22Rv1 (cell line): Measurements from ENCODE around the gene KRT86.

Source experiments
- H3K27ac ChIP-seq: fragments of 450-650 bp; 2 replicates; pipeline ENCODE4 v1.5.1; 2017
- CTCF ChIP-seq: fragments of 450-650 bp; IDR thresholded peaks from 2 replicates; pipeline ENCODE4 v1.5.1; 2017; ENCODE audit warnings: mild to moderate bottlenecking
- ZFX ChIP-seq: fragments of 450-650 bp; IDR thresholded peaks from 2 replicates; pipeline ENCODE4 v1.6.1; 2017; ENCODE audit warnings: antibody characterized with exemption, borderline replicate concordance

KRT86 gene

GRCh38 chr12:52306731-52307130 lies 32.3 kb downstream of the KRT86 start:
- H3K27ac ChIP-seq: no peak overlapping the region
- no peak for TF ChIP-seq ZFX
- no peak for TF ChIP-seq CTCF

GRCh38 chr12:52307836-52308805 lies 33.7 kb downstream of the KRT86 start:
- TF ChIP-seq ZFX: no peak
- peak; percentile 62 for TF ChIP-seq CTCF
- H3K27ac ChIP-seq: no peak overlapping the region

- H3K27ac ChIP-seq: no peak overlapping the region
- TF ChIP-seq CTCF: no peak
- TF ChIP-seq ZFX: no peak
Observed at GRCh38 chr12:52308806-52309425, 34.5 kb downstream of the KRT86 start.

- TF ChIP-seq CTCF (no peak), ZFX (no peak)
- H3K27ac ChIP-seq: no peak overlapping the region
Observed at GRCh38 chr12:52310622-52311284, 36.3 kb downstream of the KRT86 start.

- no peak overlapping the region for H3K27ac ChIP-seq
- TF ChIP-seq CTCF (no peak), ZFX (no peak)
Observed at GRCh38 chr12:52311285-52311648, 36.8 kb downstream of the KRT86 start.

GRCh38 chr12:52312086-52312485 lies 37.6 kb downstream of the KRT86 start:
- H3K27ac ChIP-seq: no peak overlapping the region
- TF ChIP-seq CTCF: no peak
- TF ChIP-seq ZFX: no peak

- no peak overlapping the region for H3K27ac ChIP-seq
- no peak for TF ChIP-seq CTCF
- TF ChIP-seq ZFX: no peak
Observed at GRCh38 chr12:52313461-52313860, 39.0 kb downstream of the KRT86 start.
